Right forelimb (tissue), 1 donor: ENCODE results near the gene VTI1A.

ENCODE experiments used
- DNase-seq: peaks from one replicate; pipeline ENCODE4 v3.0.0-alpha.2; 2018

Gene VTI1A

GRCh38 chr10:112593023-112593422 is 146.0 kb downstream of the VTI1A start:
- DNase-seq: no peak

GRCh38 chr10:112601214-112602090 is 154.4 kb downstream of the VTI1A start:
- no peak for DNase-seq

- DNase-seq: no peak
Measured at GRCh38 chr10:112603062-112603461, 156.0 kb downstream of the VTI1A start.

GRCh38 chr10:112605063-112605462 is 158.0 kb downstream of the VTI1A start:
- no peak for DNase-seq

GRCh38 chr10:112607506-112607905 is 160.5 kb downstream of the VTI1A start:
- DNase-seq: no peak

- no peak for DNase-seq
Measured at GRCh38 chr10:112613620-112614019, 166.6 kb downstream of the VTI1A start.

GRCh38 chr10:112614072-112614471 is 167.1 kb downstream of the VTI1A start:
- DNase-seq: no peak

- no peak for DNase-seq
Measured at GRCh38 chr10:112614586-112614985, 167.6 kb downstream of the VTI1A start.

GRCh38 chr10:112615269-112615668 is 168.3 kb downstream of the VTI1A start:
- DNase-seq: no peak

- DNase-seq: no peak
Measured at GRCh38 chr10:112616647-112617046, 169.6 kb downstream of the VTI1A start.

- DNase-seq: no peak
Measured at GRCh38 chr10:112618814-112619213, 171.8 kb downstream of the VTI1A start.

GRCh38 chr10:112619556-112619955 is 172.5 kb downstream of the VTI1A start:
- DNase-seq: no peak

- DNase-seq: no peak
Measured at GRCh38 chr10:112622786-112623185, 175.8 kb downstream of the VTI1A start.

GRCh38 chr10:112624546-112625048 is 177.6 kb downstream of the VTI1A start:
- no peak for DNase-seq

- no peak for DNase-seq
Measured at GRCh38 chr10:112628951-112629609, 182.1 kb downstream of the VTI1A start.

- DNase-seq: no peak
Measured at GRCh38 chr10:112631501-112632400, 184.7 kb downstream of the VTI1A start.

- no peak for DNase-seq
Measured at GRCh38 chr10:112634096-112634830, 187.2 kb downstream of the VTI1A start.

- no peak for DNase-seq
Measured at GRCh38 chr10:112637901-112638300, 190.9 kb downstream of the VTI1A start.

GRCh38 chr10:112639298-112639697 is 192.3 kb downstream of the VTI1A start:
- DNase-seq: no peak

- DNase-seq: no peak
Measured at GRCh38 chr10:112640638-112641037, 193.6 kb downstream of the VTI1A start.

GRCh38 chr10:112643600-112644264 is 196.7 kb downstream of the VTI1A start:
- no peak for DNase-seq

- no peak for DNase-seq
Measured at GRCh38 chr10:112644265-112644645, 197.2 kb downstream of the VTI1A start.
